Urothelium cell line (cell line): Measurements from ENCODE around the gene AGPAT1.
"Not testable (repeated sequence)": the region's sequence is repeated elsewhere in the genome, so short reads cannot be mapped to it uniquely, and the experiment has no call there.

ENCODE experiments used
- DNase-seq: peaks from one replicate; pipeline ENCODE4 v3.0.0; 2011; ENCODE audit warnings: low spot score, mixed read lengths
- FAIRE-seq: peaks from 2 replicates; lab custom pipeline; 2011; peaks lifted over from hg19 to GRCh38; lab: Jason Lieb, UNC

Gene AGPAT1

GRCh38 chr6:32187725-32188380 lies 12.0 kb upstream of the AGPAT1 start:
- DNase-seq, FAIRE-seq: not testable (repeated sequence)

DNA sequence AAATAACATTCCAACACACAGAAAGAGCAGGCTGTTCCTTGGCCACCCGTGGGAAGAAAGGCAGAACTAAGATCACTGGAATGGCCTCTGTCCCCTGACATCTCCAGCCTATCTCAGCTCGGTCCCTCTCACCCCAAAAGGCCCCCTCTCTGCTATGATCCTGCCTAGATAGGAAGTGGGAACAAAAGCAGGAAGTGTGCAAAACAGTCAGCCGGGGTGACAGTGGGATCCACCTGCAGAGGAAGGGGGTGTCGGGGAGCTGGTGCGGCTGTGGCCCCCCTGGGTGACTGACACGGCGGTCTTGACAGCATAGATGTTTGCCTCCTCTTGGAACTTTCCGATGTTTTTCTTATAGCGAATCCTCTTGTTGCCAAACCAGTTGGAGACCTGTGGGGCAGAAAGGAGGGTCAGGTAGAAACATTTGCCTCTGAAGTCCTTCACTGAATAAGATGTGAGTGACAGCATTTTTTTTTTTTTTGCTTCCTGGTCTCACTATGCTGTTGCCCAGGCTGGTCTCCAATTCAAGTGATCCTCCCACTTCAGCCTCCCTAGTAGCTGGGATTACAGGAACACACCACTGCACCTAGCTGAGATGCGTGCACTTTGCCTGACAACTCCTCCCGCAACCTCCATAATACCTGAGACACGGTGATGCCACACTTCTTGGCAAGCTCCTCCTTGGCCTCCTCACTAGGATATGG lies 11.3 kb upstream of the AGPAT1 start:
- DNase-seq (no peak), FAIRE-seq (no peak)

DNA sequence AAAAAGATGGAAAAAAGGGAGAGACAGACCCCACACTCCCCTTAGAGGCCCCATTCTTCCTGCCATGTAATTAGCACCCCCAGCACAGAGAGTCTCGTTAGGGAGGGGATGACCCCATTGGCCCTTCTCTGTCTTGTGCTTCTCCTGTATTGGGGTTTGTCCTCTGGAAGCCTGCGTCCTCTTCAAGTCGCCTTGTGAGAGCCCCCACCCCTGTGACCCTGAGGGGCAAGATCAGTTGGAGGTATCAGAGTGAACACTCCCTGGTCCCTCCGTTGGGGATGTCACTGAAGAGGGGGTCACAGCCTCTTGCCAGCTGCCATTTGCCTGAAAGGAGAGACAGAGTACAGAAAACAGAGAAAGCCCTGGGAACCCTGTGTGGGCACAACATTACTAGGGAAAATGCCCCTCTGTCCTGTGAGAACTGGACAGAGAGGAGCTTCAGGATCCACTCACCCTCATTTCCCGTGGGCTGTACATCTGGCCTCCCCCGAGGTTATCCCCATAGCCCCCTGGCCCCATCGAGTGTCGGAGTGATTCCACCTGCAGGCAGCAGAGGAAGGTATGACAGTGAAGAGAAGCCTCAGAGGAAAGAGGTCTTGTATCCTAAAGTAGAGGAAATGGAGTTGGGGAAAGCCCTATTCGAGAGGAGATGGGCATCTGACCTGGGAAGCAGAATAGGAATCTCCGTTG lies 10.4 kb upstream of the AGPAT1 start:
- DNase-seq, FAIRE-seq: not testable (repeated sequence)

DNA sequence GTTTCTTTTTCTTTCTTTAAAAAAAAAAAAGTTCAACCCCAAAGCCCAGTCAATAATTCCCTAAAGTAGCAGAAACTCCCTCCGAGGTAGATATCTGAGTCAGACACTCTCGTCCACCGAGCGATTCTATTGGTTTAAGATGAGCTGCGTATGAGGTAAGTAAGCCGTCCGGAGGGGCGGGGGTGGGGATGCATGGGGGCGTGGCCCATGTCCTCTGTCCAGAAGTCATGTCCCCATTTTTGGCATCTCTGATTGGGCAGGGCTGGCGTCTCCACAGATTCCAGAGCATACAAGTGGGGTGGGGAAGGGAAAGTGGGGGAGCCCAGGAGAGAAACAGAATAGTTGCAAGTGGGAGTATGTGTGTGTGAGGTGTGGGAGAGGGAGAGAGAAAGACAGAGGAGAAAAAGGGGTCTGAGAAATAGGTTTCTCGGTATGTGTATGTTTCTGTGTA lies 9.8 kb upstream of the AGPAT1 start:
- FAIRE-seq: not testable (repeated sequence)
- DNase-seq: peak; percentile 55

GRCh38 chr6:32184084-32184640 lies 8.3 kb upstream of the AGPAT1 start, which contains the start of gene AGER:
TSS of gene AGER (minus strand) at chr6:32184253. CDS start at chr6:32184222, 31 bp downstream.
- FAIRE-seq (no peak), DNase-seq (no peak)

DNA sequence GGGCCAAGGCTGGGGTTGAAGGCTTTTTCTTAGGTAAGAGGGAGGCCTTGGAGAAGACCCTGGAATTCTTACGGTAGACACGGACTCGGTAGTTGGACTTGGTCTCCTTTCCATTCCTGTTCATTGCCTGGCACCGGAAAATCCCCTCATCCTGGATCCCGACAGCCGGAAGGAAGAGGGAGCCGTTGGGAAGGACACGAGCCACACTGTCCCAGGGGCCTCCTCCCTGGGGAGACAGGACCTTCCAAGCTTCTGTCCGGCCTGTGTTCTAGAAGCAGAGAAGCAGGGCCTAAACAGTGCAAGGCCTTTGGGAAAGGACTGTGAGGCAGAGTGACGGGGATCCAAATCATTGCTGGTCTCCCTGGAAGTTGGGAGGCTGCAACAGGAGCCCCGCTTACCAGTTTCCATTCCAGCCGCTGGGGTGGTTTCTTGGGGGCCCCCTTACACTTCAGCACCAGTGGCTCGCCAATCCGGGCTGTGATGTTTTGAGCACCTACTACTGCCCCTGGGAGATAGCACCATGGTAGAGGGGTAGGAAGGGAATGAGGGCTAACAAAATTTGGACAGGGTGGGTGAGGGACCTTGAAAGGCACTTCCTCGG lies 7.7 kb upstream of the AGPAT1 start:
- FAIRE-seq (no peak), DNase-seq (no peak)

- FAIRE-seq (no peak), DNase-seq (no peak)
Measured at GRCh38 chr6:32183030-32183429, 7.1 kb upstream of the AGPAT1 start.

DNA sequence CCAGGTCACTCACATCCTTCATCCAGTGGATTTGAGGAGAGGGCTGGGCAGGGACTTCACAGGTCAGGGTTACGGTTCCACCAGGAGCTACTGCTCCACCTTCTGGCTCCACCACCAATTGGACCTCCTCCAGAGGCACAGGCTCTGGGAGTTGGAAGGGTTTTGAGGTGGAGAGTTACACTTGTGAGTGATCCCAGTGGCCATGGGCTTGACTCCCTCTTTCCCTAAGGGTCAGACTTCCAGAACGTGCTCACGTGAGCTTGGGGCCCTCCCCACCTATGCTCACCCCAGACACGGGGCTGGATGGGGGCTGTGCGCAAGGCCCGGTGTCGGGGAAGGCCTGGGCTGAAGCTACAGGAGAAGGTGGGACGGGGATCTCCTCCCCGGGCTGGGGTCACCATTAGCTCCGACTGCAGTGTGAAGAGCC lies 6.7 kb upstream of the AGPAT1 start:
- DNase-seq: no peak
- no peak for FAIRE-seq

GRCh38 chr6:32181915-32182529 lies 6.1 kb upstream of the AGPAT1 start:
- DNase-seq (no peak), FAIRE-seq (no peak)

- FAIRE-seq (no peak), DNase-seq (no peak)
Measured at GRCh38 chr6:32181148-32181702, 5.3 kb upstream of the AGPAT1 start.

- DNase-seq (no peak), FAIRE-seq (no peak)
Measured at GRCh38 chr6:32179766-32180405, 4.0 kb upstream of the AGPAT1 start.

GRCh38 chr6:32178547-32179440 lies 2.9 kb upstream of the AGPAT1 start:
- FAIRE-seq (no peak), DNase-seq (no peak)

DNA sequence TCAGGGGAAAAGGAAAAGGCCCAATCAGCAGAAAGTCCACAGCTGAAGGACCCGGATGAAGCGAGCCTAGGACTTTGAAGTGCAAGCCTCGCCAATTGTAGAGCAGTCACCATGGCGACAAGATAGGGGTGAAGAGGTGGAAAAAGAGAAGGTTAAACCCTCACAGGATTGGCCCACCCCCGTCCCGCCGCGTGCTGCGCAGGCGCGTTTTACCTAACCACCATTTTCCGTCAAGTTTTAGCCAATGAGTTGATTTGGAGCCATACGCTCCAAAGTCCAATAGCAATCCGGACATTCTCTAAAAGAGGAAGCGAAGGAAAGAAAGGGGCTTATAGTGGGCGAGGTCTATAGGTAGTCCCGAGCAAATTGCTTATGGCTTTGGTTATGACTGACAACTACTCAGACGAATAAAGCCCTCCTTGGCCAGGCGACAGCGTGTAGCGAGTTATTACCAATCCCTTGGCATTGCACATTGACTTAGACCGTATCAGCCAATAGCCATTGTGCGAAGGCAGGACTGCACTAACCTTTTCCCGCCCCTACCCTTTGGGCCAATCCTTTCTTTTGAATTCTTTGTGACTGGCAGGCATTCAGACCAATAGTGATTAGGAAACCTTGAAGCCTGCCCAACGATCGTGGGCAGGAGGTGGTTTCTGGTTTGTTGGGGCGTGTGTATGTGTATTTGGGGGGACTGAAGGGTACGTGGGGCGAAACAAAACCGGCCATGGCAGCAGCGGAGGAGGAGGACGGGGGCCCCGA lies 2.1 kb upstream of the AGPAT1 start, which contains the start of gene RNF5:
RNF5 (plus strand) TSS at position 618 of the 759 bp plus-strand sequence; CDS start at position 725, 107 bp downstream.
- FAIRE-seq (peak; percentile 74), DNase-seq (peak; percentile 95)

DNA sequence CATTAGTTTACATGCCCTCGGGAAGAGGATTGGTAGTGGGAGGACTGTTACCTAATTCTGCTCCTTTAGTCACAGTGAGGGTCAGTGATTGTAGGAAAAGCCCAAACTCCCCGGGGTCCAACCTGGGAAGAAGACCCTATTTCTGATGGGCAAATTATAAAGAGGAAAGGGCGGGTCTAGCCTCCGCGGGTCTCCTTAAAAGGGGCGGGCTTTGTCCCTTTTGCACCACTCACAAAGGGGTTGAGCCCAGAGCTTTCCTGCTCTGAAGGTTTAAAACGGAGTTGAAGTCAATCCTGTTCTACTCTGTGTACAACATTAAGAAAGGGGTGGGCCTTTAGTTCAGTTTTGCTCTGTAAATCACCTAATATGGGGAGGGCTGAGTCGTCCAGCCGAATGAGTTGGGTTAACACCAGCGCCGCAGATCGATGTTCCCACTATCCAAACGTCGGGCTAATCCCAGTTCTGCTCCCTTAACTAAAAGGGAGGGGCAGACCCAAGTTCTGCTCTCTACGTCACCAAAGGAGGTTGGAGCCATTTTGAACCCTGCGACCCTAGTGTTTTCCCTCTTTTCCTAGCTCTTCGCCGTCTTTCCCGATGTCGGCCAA lies 1.4 kb upstream of the AGPAT1 start:
- DNase-seq (no peak), FAIRE-seq (no peak)

- no peak for DNase-seq
- no peak for FAIRE-seq
Measured at GRCh38 chr6:32176476-32177182, 745 bp upstream of the AGPAT1 start.

DNA sequence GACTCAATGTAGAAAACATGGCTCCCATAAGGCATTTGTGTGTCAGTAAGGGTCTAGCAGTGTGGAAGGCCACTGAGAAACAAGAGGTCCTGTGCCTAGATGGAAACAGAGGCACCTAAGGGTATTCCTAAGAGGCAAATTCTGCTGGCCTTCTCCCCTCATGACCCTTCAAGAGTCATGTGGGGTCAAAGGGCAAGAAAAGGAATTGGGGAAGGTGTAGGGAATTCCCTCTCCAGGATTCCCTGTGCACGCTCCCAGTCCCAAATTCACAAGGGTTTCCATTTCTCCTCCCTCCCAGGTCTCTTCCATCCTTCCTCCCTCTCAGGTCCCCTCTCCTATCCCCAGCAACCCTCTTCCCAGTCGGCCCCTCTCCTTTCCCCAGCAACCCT lies 568 bp downstream of the AGPAT1 start:
- no peak for DNase-seq

DNA sequence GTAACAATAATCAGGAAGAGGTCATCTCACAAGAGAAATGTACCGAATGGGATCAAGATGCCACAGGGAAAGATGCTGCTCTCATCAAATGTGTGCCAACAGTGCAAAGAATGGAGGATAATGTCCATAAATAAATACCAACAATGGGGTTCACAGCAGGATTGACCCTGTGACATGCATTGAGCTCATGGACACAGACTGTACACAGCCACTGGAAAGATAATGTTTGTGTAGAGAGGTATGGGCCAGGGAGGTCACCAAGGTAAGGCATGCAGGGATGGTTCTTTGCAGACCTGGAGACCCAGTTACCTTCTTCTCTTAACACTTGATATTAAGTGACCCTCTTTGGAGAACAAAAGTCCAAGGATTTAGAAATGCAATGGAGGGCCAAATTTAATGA lies 1.5 kb downstream of the AGPAT1 start:
- no peak for FAIRE-seq

More for the DNA sequence above, 568 bp downstream of the AGPAT1 start:
- no peak for FAIRE-seq

More for the DNA sequence above, 1.5 kb downstream of the AGPAT1 start:
- no peak for DNase-seq
